Activated T-helper 1 cell treated with Interleukin-2 at 50 U/mL for 16 hours (primary cell): Measurements from ENCODE around the gene MTUS2.

Experiments used
- DNase-seq: peaks from one replicate; pipeline ENCODE4 v3.0.0-alpha.2; 2020; ENCODE audit warnings: low read depth

Gene MTUS2

DNA sequence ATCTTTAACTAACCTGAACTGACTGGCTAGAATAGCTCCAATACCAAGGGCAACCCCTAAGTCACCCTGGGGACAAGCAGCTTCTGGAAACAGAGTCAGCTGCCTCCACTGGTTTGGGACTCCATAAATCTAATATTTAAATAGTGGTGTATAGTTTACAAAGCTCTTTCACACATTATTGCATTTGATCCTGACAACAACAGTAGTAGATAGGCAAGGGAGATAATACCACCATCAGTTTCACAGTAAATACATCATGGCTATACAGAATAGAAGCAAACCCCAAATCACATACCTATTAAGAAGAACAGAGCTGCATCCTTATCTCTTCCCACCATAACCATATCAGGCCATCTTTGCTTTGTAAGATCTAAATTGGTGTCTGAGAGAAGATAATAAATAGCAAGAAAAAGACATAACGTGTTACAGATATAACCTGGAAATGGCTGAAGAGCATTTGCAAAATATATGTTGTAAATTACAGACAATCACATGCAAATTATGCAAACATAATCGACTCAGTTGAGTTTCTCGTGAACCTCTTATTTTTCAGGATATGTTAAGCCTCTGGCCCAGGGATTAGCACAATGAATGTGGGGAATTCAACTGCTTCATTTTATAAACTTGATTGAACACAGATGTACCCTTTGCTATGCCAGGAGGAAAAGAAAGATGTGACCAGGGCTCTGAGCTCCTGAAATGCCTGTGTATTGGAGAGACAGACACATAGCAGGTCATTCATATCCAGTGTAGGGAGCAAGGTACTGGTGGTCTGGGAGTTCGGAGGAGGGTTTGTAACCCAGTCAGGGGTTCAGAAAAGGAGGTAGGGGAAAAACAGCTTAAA is 632.9 kb downstream of the MTUS2 start:
- no peak for DNase-seq

DNA sequence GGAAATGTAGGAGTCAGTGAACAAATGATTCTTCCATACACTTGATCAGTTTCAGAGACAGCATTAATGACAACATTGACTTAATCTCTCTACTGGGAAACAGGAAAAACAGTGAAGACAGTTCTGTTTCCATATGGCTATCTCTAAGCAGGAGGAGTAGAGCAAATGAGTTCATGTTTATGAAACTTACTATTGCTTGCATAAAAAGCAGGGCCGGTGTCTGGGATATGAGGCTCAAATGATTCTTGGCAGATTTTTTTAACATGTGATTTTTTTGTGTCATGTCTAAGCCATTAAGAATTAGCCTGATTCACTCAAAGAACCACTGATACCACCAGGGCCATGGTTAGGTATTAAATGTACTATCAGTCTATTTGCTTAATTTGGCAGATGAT is 633.5 kb downstream of the MTUS2 start:
- no peak for DNase-seq

DNA sequence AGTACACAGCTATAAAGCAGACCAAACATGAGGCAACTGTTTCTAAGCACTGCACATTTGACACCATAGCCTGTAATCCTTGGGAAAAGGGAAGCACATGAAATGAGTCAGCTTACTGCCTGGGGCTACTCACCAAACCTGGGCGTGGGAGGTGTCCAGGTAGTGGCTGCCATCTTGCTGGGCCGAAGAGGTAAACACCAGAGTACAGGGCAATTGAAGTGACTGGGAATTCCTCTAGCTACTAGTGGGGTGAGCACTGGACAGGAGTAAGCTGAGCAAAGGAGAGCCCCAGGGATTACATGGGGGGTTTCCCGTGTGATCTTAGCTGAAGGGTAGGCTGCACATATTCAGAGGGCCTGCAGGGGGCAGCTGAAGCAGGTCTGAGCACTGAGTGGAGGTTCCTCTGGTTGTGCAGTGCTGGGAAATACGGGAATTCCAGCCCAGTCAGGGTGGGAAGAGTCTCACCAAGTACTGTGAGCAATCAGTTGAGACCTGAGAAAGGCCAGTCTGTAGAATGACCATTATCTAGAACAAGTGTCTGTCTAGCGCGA is 634.9 kb downstream of the MTUS2 start:
- DNase-seq, result no peak

DNA sequence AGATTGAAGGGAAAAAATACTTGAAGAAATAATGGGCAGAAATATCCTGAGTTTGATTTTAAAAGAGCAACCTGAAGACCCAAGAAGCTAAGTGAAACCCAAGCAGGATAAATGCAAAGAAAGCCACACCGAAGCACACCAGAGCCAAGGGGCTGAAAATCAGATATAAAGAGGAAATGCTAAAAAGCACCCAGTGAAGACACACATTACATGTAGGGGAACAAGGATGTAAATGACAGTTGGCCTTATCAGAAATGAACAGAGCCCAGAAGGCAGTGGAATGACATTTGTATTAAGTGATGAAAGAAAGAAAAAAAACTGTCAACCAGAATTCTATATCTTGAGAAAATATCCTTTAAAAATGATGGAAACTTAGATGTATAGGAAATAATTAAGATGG is 636.3 kb downstream of the MTUS2 start:
- no peak for DNase-seq

DNA sequence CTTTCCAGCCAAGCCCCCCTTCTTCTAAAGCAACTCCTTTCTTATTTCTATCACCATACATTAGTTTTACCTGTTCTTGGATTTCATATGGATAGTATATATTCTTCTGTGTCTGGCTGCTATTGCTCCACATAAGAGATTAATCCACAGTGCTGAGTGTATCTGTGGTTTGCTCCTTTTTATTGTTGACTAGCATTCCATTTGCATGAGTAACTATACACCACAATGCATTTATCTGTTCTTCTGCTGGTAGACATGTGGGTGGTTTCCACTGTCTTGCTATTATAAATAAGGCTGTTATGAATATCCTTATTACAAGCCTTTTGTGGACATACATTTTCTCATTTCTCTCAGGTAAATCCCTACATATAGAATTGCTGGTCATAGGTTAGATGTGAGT is 637.2 kb downstream of the MTUS2 start:
- no peak for DNase-seq

DNA sequence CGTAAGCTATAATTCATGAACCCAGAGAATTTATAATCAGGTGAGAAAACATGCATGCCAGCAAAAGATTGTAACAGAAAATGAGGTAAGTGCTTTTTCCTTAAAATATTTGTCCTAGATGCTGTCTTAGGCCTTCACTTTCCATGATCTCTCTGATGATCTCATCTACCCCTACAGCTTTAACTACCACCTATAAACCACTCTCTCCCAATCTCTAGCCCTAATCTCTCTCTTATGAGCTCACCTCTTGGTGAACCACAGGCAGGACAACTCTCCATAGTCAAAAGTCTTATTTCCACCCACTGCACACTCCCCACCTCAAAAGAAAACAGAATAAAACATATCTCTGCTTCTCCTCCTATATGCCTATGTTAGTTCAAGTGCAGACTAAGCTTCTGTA is 638.3 kb downstream of the MTUS2 start:
- no peak for DNase-seq

DNA sequence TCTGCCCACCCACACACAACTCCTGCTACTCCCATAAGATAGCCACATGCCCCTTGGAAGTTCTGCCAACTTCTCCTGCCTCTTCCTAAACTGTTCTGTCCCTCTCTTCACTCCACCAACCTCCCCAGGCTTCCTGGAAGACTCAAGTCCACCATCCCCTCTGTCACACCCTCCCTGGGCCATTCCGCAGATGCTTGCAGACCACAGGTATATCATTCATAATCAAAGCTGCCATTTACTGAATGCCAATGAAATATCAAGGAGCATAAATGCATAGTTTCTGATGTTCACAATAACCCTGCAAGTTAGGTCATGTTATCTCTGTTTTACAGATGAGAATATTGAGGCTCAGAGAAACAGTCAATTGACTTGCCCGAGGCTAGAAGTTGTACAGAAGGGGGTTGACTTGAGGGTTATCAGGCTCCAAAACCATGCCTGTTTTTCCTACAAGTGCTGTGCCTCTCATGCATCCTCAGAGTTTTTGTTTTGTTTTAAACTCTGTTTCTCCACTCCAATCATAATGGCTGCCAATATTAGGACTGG is 639.7 kb downstream of the MTUS2 start:
- no peak for DNase-seq

DNA sequence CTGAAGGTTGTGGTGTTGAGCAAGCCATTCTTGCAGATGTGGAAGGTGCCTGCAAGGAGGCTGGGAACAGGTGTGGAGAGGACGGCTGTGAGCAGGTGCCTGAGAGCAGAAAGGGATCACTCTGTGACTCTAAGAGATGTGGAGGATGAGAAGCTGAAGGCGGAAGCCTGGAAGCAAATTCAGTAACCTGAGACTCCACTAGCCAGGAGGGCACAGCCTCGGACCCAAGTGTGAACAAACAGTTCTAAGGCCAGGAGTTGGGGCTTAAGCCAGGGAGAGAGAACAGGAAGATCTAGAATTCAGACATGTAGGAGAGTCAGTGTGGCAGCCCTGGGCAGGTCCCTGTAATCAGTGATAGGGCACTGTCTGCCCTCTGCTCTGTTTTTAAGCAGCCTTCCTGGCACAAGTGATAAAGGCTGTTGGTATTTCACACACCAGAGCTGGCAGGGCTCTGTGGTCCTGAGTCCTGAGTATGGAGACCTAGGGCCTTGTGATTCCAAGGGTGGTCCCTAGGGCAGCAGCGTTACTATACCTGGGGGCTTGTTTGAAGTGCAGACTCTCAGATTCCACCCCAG is 644.1 kb downstream of the MTUS2 start:
- DNase-seq, result no peak

DNA sequence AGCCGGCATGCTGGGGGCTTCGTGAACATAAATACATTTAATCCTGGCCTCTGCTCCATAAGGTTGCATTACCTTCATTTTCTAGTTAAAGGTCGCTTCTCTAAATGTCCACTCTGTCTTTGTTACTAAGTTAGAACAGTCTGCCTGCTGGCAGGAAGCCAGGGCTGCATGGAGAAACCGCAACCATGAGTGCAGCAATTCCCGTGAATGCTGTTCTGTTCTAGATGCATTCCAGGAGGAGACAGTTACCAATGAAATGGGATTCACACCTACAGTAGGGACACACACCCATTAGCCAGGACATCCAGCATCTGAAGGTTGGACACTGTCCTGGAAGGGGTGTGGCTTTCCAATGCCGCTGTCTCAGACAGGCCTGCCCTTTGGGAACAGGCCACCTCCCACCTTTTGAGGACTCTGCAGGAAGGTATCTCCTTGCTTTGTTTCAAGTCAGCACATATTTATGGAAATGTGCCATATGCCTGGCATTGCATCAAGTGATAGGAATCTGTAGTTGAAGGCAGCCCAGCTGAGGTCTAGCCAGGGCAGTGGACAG is 645.7 kb downstream of the MTUS2 start:
- no peak for DNase-seq

DNA sequence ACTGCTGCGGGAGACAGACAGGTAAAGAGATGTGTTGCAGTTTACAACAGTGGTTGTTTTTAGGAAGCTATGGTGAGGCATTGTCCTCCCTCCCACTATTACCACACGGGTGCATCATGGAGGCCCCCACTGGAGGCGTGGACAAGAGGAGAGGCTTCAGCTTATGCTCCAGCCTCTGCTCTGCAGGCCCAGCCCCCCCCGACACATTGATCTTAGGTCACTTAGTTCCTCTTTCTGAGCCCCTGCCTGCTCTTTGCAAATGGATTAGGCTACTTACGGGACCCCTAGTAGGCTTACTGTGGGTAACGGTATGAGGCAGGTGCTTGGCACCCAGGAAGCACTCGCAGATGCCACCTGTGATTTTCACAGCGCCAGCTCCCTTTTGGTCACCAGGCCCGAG is 651.4 kb downstream of the MTUS2 start:
- no peak for DNase-seq

DNA sequence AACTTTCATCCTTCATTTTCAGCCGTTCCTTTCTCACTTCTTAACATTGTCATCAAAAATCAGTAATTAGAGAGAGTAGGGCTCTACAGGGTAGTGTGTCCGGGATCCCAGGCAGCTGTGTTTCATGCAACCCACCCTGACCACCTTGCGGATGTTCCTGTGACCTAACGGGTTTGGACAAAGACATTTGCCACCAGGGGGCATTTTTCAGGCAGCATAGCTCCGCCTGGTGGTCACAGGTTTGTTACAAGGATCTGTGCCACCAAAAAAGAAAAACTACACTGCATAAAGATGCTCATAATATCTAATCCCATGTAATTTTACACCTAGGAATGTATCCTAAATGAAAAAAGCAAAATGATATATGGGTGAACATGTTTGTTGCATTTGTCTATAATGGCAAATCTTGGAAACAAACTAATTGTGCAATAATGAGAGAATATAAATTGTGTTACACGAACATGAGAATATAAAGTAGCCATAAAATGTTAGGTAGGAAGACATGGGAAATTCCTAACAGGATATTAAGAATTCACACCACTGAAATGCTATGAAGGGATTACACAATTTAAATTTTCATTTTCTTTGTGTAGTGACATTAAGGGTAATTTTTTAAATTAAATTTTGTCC is 652.3 kb downstream of the MTUS2 start:
- DNase-seq, result no peak

DNA sequence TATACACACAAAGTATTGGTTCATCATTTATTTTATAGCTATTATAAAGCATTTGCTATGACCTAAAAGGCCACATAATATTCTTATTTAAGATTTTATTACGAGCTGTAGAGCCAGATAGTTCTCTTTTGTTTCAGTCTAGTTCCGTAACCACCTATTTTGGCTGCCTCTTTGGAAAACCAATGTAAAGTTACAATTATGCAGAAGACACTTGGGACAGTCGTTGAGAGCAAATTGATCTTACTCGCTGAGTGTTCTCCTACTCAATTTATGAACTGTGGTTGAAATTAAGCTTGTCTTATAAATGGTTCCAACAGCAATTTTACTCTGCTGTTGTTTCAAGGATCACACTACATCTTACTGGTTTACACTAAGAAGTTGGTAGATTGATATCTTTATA is 653.0 kb downstream of the MTUS2 start:
- no peak for DNase-seq

DNA sequence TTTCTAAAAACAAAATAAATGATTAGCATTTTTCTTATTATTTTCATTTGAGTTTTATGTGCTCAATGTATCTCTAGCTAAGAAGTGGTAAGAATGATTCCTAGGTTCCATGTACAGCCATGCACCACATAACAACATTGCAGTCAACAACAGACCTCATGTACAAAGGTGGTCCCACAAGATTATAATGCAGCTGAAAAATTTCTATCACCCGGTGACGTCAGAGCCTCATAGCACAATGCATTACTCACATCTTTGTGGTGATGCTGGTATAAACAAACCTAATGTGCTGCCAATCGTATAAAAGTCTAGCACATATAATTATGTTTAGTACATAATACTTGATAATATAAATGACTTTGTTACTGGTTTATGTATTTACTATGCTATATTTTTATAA is 654.9 kb downstream of the MTUS2 start:
- no peak for DNase-seq

DNA sequence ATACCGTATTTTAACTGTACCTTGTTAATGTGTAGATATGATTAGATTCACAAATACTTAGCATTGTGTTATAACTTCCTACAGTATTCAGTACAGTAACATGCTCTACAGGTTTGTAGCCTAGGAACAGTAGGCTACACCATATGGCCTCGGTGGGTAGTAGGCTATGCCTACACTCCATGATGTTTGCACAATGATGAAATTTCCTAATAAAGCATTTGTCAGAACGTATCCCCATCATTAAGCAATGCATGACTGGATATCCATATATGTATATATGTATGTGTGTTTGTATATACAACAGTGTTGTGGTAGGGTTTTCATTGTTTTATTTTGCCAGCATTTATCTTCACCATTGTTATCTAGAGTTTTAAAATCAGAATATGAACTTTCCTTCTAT is 655.9 kb downstream of the MTUS2 start:
- no peak for DNase-seq

DNA sequence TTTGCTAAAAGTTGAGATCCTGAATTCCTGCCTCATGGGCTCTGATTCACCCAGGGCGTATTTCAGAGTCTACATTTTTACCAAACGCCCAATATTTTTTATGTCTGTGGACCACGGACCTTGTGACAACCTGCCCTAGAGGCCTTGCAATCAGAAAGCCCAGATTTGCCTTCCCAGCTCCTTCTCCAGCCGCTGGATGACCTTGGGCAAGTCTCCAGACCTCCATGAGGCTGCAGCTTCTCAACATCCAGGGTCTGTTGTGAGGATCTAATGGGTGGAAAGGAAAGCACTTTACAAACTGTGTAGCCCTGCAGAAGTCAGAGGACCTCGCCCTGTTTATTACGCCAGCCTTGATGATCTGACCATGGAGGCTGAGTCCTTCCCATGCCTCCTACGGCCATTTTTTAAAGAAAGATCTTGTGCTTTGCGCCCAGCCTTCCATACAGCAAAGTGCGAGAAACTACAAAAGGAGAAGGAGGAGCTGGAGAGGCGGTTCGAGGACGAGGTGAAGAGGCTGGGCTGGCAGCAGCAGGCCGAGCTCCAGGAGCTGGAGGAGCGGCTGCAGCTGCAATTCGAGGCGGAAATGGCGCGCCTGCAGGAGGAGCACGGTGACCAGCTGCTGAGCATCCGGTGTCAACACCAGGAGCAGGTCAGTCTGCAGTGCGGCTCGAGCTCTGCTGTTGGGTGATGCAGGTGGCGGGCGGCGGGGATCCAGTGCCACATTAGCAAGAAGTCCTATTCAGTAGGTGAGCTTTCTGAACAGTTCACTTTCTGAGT is 659.8 kb downstream of the MTUS2 start:
- DNase-seq, result no peak

DNA sequence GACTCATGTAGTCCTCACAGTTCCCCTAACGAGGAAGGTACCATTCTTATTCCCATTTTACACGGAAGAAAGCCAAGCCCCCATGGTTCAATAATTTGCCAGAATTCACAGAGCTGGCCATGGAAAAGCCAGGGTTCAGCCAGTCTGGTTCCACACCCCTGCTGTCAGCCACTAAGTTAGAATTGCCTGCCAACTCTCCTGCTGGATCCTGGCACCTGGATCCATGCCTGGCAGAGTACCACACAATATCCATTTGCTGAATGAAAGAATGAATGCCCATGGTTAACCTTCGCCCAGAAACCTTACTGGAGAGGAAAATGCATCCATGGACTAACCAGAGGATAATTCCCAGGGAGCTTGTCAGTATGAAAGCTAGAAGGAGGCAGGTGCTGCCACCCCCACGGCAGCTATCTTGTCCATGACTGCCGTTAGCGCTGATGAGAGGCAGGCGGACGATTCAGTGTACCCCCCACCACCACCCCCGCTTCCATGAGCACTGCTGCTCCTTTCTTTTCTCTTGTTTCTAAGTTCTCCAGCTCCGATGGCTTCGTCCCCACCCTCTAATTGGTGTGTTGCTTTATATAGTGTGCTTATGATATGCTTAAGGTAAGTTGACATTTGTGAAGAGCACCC is 660.9 kb downstream of the MTUS2 start:
- DNase-seq, result no peak

DNA sequence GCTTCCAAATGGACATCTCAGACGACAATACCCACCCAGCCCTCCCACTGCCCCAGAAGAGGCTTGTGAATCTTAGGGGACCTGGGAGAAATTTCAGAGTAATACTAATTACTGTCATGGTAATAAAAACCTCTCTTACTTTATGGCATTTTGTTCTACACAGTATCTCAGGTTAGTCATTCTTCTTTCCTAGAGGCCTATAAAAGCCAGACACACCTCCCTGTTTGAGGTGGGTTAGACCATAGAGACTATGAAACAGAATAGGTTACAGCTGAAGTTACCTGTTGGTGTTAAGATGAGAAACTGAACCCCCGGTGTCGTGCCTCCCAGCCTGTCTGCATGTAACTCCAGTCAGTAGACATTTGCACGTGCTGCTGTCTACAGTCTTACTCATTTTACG is 661.5 kb downstream of the MTUS2 start:
- DNase-seq, result no peak

DNA sequence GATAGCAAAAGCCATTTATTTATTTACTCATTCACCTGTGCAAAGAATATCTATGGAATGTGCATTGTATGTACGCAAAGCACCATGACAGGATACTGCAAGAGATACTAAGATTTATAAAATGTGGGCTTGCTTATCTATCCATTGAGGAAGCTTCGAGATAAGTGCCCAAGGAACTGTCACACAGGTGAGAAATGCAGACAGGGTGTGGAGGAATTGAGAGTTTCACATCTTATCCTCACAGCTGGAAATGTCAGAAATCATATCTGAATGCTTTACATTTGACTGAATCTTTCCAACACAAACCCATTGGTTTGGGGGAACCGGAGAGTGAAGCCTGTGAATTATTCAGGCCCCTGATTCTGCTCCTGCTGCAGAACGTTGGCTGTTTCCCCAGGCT is 662.4 kb downstream of the MTUS2 start:
- DNase-seq, result no peak

DNA sequence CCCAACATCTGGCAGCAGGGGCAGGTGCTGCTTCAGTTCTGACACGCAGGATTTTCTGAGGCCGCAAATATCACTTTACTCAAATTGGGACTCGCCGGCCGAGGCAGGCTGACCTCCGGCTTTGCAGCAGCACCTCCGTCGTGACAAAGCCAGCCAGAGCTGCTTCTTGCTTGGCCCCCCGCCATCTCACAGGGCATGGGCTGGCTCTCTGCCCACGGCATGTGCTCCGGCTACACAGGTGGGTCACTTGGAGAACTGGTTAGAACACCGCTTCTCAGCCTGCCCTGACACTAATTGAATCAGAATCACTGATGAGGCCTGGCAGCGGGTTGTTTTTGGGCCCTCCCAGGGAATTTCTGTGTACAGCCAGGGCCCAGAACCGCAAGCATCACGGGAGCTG is 663.1 kb downstream of the MTUS2 start:
- no peak for DNase-seq

DNA sequence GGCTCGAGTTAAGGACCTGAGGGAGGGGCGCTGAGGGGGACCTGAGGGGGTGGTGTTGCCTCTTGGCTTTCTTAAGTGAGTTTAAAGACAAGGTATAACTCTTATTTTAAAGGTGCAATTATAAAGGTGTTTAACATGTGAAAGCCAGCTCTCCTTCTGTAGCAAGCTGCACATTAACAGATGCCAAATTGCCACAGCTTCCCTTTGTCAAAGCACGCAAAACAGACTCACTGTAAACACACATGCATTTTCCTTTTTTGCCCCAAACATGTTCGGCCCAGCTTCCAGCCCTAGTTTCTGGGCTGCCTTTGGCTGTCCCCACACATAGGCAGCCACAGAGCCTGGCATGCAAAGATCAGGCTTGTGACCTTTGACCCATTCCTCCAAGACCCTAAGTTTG is 663.5 kb downstream of the MTUS2 start:
- DNase-seq, result no peak

DNA sequence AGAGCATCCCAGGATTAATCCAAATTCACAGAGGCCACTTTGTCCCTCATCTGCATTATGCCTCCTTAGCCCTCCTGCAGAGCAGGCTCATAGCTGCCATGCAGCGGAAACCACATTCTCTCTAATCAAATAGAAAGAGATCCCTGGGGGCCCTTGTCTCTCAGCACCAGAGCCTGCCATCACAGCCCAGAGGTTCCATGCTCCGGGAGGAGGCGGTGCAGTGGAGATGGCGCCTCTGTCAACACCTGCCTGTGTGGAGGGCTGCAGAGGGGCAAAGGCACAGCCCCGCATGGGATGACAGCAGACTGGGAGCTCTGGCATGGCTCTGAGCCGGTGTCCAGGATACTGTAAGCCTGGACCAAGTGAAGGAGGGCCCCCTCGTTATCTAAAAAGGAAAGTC is 664.1 kb downstream of the MTUS2 start:
- DNase-seq, result no peak
